Stimulated activated CD4-positive, alpha-beta T cell treated with anti-CD3 and anti-CD28 coated beads, Interleukin-4, amount 100 ng/mL, for 24 hours (primary cell): ENCODE data around the gene TTN.
"Not testable (repeated sequence)": the region's sequence is repeated elsewhere in the genome, so short reads cannot be mapped to it uniquely, and the experiment has no call there.

Source experiments
- DNase-seq: peaks from one replicate; pipeline ENCODE4 v3.0.0-alpha.2; 2020

Gene TTN

GRCh38 chr2:178732913-178733312 lies 74.3 kb downstream of the TTN start:
- no peak for DNase-seq

- no peak for DNase-seq
These were observed 75.9 kb downstream of the TTN start for GRCh38 chr2:178731300-178731699.

GRCh38 chr2:178730049-178730448 lies 77.2 kb downstream of the TTN start:
- DNase-seq: no peak

- DNase-seq: no peak
These were observed 83.4 kb downstream of the TTN start for GRCh38 chr2:178723786-178724346.

- no peak for DNase-seq
These were observed 84.9 kb downstream of the TTN start for GRCh38 chr2:178722296-178722695.

GRCh38 chr2:178718988-178719387 lies 88.2 kb downstream of the TTN start:
- DNase-seq: no peak

GRCh38 chr2:178718283-178718682 lies 88.9 kb downstream of the TTN start:
- no peak for DNase-seq

- DNase-seq: no peak
These were observed 90.8 kb downstream of the TTN start for GRCh38 chr2:178716394-178716793.

- no peak for DNase-seq
These were observed 91.9 kb downstream of the TTN start for GRCh38 chr2:178715366-178715765.

GRCh38 chr2:178707476-178707875 lies 99.7 kb downstream of the TTN start:
- DNase-seq: no peak

- no peak for DNase-seq
These were observed 102.3 kb downstream of the TTN start for GRCh38 chr2:178704876-178705275.

GRCh38 chr2:178702361-178702760 lies 104.9 kb downstream of the TTN start:
- no peak for DNase-seq

- no peak for DNase-seq
These were observed 106.3 kb downstream of the TTN start for GRCh38 chr2:178700922-178701342.

- no peak for DNase-seq
These were observed 107.1 kb downstream of the TTN start for GRCh38 chr2:178700136-178700535.

GRCh38 chr2:178692845-178693244 lies 114.4 kb downstream of the TTN start:
- no peak for DNase-seq

GRCh38 chr2:178689808-178690207 lies 117.4 kb downstream of the TTN start:
- no peak for DNase-seq

GRCh38 chr2:178683877-178684276 lies 123.3 kb downstream of the TTN start:
- no peak for DNase-seq

GRCh38 chr2:178681081-178681480 lies 126.1 kb downstream of the TTN start:
- no peak for DNase-seq

- DNase-seq: no peak
These were observed 127.3 kb downstream of the TTN start for GRCh38 chr2:178679891-178680290.

- DNase-seq: no peak
These were observed 129.6 kb downstream of the TTN start for GRCh38 chr2:178677599-178677998.

- no peak for DNase-seq
These were observed 131.2 kb downstream of the TTN start for GRCh38 chr2:178676046-178676445.

GRCh38 chr2:178674122-178674521 lies 133.1 kb downstream of the TTN start:
- no peak for DNase-seq

- DNase-seq: no peak
These were observed 140.8 kb downstream of the TTN start for GRCh38 chr2:178666458-178666857.

- DNase-seq: not testable (repeated sequence)
These were observed 148.7 kb downstream of the TTN start for GRCh38 chr2:178658480-178658879.

GRCh38 chr2:178650554-178650953 lies 156.7 kb downstream of the TTN start:
- DNase-seq: no peak

- no peak for DNase-seq
These were observed 162.3 kb downstream of the TTN start for GRCh38 chr2:178644919-178645318.
